H1 (cell line): Measurements from ENCODE around the gene MYH9. TPM values are rescaled to one million over a fixed set of nuclear protein-coding genes. Genes with fewer than 3 reads are reported as not detected.

ENCODE experiments used
- CHD7 ChIP-seq: fragments of 300-600 bp; sonication (generic); IDR thresholded peaks from 2 replicates; pipeline ENCODE4 v1.7.1; 2012; ENCODE audit warnings: low read length, moderate library complexity, mild to moderate bottlenecking, inconsistent platforms; ENCODE audit not compliant: insufficient replicate concordance
- MAFK ChIP-seq: IDR thresholded peaks from 2 replicates; pipeline ENCODE4 v1.6.1; 2012; ENCODE audit warnings: low read depth, mild to moderate bottlenecking, improper control_type of control experiment, low read length
- polyA plus RNA-seq, 7 experiments: library from polyadenylated mRNA; depleted of rRNA in 3 of 7; stranded (reverse) in 5 of 7; unstranded in 2 of 7; fragments of >200 nt in 5 of 7; fragments of 200-250 nt in 2 of 7; gene quantifications; 1 replicate in 5 of 7; 2 replicates in 1 of 7; 4 replicates in 1 of 7; pipeline versions ENCODE4 v1.2.1 to v1.2.3, GENCODE V29; 2011 to 2013; ENCODE audit warnings: missing spikeins in 2 of 7, mixed read lengths in 2 of 7
- total RNA-seq: library from RNA; stranded (reverse); fragmentation: NEBNext Ultra II Directional; extraction: Animal tissue kit (Norgen Biotek cat#: 25700); gene quantifications from 2 replicates; pipeline ENCODE4 v1.2.1, GENCODE V29; 2021

Gene MYH9
- total and polyA plus RNA-seq, 2 of the 8 experiments (the other 6 are each of a cell fraction or from before 2014, with no cell fraction given) = 24.9 to 322 TPM

DNA sequence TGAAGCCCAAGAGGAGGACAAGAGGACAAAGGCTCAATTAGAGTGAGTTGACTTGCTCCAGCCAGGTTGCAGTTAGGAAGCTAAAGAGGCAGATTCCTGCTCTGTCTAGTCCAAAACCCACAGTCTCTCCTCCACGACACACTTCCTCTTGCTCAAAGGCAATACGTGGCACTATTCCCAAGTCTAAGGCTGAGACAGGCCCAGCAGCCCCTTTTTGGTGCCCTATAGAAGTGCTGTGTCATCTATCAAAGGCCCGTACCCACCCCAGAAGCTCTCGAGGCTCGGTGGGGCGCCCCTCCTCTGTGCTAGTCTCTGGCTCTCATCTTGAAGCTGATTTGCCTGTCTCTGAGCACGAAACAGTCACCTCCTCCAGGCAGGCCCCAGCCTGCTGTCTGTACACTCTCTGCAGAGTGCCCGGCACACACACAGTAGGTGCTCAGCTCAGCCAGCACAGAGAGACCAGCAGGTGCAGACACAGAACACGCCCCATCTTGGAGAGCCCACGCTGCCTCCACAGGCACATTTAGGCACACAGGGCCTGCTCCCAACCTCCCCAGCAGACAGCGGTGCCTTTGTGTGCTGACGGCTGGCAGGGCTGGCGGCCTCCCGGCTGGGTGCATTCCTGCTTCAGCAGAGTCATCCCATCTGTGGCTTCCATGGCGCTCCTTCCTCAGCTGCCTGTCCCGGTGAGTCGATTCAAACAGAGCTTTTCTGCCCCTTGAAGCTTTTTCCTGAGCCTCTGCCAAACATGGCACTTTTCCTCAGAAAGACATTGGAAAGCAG, 52.8 kb downstream of the MYH9 start (continued):
- no peak for TF ChIP-seq CHD7
- 0 out of 2 replicates have a peak, but pooled peaks have one; percentile 4 for TF ChIP-seq MAFK
